HG03469 (cell line): ENCODE data around the gene MAT2B.
"Not testable (repeated sequence)": the region's sequence is repeated elsewhere in the genome, so short reads cannot be mapped to it uniquely, and the experiment has no call there.

Experiments
- ATAC-seq: cut with Tn5 transposase; IDR thresholded peaks from one replicate; pipeline ENCODE4 v1.9.1; 2021; ENCODE audit warnings: mild to moderate bottlenecking, moderate library complexity, moderate number of reproducible peaks; ENCODE audit not compliant: unreplicated experiment

The MAT2B gene

GRCh38 chr5:163503106-163504078, 2.0 kb upstream of the MAT2B start:
- ATAC-seq, result peak; percentile 16

- no peak for ATAC-seq
Measured at GRCh38 chr5:163504079-163504931, 1.1 kb upstream of the MAT2B start.

- no peak for ATAC-seq
Measured at GRCh38 chr5:163505049-163505367, 411 bp upstream of the MAT2B start.

GRCh38 chr5:163506095-163506457, 657 bp downstream of the MAT2B start:
- ATAC-seq, result peak; percentile 6

GRCh38 chr5:163506726-163507125, 1.3 kb downstream of the MAT2B start:
- no peak for ATAC-seq

- no peak for ATAC-seq
Measured at GRCh38 chr5:163508753-163509152, 3.3 kb downstream of the MAT2B start.

- no peak for ATAC-seq
Measured at GRCh38 chr5:163509291-163509951, 4.0 kb downstream of the MAT2B start.

GRCh38 chr5:163512526-163512925, 7.1 kb downstream of the MAT2B start:
- no peak for ATAC-seq

- no peak for ATAC-seq
Measured at GRCh38 chr5:163525096-163525495, 19.7 kb downstream of the MAT2B start.

GRCh38 chr5:163529698-163530097, 24.3 kb downstream of the MAT2B start:
- ATAC-seq, result no peak

GRCh38 chr5:163531272-163531671, 25.9 kb downstream of the MAT2B start:
- no peak for ATAC-seq

- no peak for ATAC-seq
Measured at GRCh38 chr5:163532171-163533084, 27.0 kb downstream of the MAT2B start.

GRCh38 chr5:163533223-163533622, 27.8 kb downstream of the MAT2B start:
- no peak for ATAC-seq

GRCh38 chr5:163534492-163535094, 29.2 kb downstream of the MAT2B start:
- ATAC-seq, result no peak

- no peak for ATAC-seq
Measured at GRCh38 chr5:163535290-163535689, 29.9 kb downstream of the MAT2B start.

GRCh38 chr5:163536442-163536841, 31.0 kb downstream of the MAT2B start:
- ATAC-seq, result not testable (repeated sequence)

GRCh38 chr5:163540696-163541095, 35.3 kb downstream of the MAT2B start:
- no peak for ATAC-seq

GRCh38 chr5:163542771-163543170, 37.4 kb downstream of the MAT2B start:
- no peak for ATAC-seq

GRCh38 chr5:163544041-163544440, 38.6 kb downstream of the MAT2B start:
- no peak for ATAC-seq

GRCh38 chr5:163544836-163545235, 39.4 kb downstream of the MAT2B start:
- ATAC-seq, result no peak
